ENCODE results near the gene PPM1M.
A peak's percentile ranks its signal among the peaks of the same experiment; 100 is the strongest.

Gene PPM1M

DNA sequence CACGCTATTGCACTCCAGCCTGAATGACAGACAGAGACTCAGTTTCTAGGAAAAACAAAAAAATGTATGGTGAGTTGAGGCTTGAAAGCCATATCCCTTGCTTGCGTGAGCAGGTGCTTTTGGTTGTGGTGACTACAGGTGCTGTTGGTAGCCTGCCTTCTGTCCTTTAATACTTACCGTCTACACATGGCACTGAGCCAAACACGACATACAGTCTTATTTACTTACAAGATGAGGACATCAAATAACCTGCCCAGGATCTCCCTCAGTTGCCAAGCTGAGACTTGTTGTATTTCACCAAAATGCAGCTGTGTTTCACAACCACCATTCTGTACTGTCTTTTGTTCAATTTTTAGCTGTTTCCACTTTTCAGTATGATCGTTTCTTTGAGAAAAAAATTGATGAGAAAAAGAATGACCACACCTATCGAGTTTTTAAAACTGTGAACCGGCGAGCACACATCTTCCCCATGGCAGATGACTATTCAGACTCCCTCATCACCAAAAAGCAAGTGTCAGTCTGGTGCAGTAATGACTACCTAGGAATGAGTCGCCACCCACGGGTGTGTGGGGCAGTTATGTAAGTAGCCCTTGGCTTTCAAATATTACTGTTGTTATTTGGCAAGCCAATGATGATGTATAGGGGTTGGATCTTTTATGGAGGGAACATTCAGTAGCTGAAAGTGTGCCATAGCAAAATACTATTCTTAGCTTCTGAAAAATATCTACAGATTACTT lies 41.1 kb upstream of the PPM1M start:
- H3K27ac ChIP-seq (ENCODE audit: low read length) = no peak overlapping the region
- H3K36me3 ChIP-seq (ENCODE audit: control insufficient read depth in 1 of 2, insufficient read depth in 2 of 2, low read length in 2 of 2) = peaks cover 64 to 67% of the 10 kb centered on the region in 2 donors
- H3K4me1 ChIP-seq (ENCODE audit: control insufficient read depth in 1 of 2, insufficient read depth in 2 of 2, low read length in 2 of 2) = peaks cover 0 to 8% of the 10 kb centered on the region in 2 donors
- H3K9me3 ChIP-seq (ENCODE audit: control insufficient read depth in 1 of 2, low read length in 2 of 2) = no peaks in the 10 kb centered on the region
- no peaks in the 10 kb centered on the region for H3K27me3 ChIP-seq (ENCODE audit: low read depth, low read length)
- H3K4me3 ChIP-seq (ENCODE audit: low read depth in 1 of 2, low read length in 2 of 2) = no peak overlapping the region

GRCh38 chr3:52205727-52206372 lies 39.7 kb upstream of the PPM1M start:
- Histone ChIP-seq H3K36me3 (ENCODE audit: control insufficient read depth in 1 of 2, insufficient read depth in 2 of 2, low read length in 2 of 2) (peaks cover 73 to 80% of the 10 kb centered on the region in 2 donors), H3K27me3 (ENCODE audit: low read depth, low read length) (no peaks in the 10 kb centered on the region), H3K27ac (ENCODE audit: low read length) (no peak overlapping the region), H3K4me1 (ENCODE audit: control insufficient read depth in 1 of 2, insufficient read depth in 2 of 2, low read length in 2 of 2) (peaks cover 0 to 4% of the 10 kb centered on the region in 2 donors), H3K9me3 (ENCODE audit: control insufficient read depth in 1 of 2, low read length in 2 of 2) (no peaks in the 10 kb centered on the region), H3K4me3 (ENCODE audit: low read depth in 1 of 2, low read length in 2 of 2) (no peak overlapping the region)

DNA sequence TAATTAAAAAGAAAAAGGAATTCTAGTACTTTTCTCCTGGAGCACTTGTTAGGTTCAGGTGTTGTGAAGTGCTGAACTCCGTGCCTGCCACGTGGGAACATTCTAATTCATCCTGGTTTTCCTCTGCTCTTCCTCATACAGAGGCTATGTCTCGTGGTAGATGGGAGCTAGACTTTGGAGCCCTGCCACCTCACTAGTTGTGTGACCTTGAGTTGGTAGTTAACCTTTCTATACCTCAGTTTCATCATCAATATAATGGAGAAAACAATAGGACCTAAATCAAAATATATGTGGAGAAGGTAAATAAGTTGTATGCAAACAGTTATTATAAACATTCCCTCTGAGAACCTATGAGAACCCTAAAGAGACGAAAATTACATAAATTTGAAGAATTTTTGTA lies 37.0 kb upstream of the PPM1M start:
- Histone ChIP-seq H3K36me3 (ENCODE audit: control insufficient read depth in 1 of 2, insufficient read depth in 2 of 2, low read length in 2 of 2) (peaks cover 76 to 91% of the 10 kb centered on the region in 2 donors), H3K9me3 (ENCODE audit: control insufficient read depth in 1 of 2, low read length in 2 of 2) (no peaks in the 10 kb centered on the region), H3K4me3 (ENCODE audit: low read depth in 1 of 2, low read length in 2 of 2) (no peak overlapping the region), H3K27ac (ENCODE audit: low read length) (no peak overlapping the region), H3K4me1 (ENCODE audit: control insufficient read depth in 1 of 2, insufficient read depth in 2 of 2, low read length in 2 of 2) (no peaks in the 10 kb centered on the region), H3K27me3 (ENCODE audit: low read depth, low read length) (no peaks in the 10 kb centered on the region)

DNA sequence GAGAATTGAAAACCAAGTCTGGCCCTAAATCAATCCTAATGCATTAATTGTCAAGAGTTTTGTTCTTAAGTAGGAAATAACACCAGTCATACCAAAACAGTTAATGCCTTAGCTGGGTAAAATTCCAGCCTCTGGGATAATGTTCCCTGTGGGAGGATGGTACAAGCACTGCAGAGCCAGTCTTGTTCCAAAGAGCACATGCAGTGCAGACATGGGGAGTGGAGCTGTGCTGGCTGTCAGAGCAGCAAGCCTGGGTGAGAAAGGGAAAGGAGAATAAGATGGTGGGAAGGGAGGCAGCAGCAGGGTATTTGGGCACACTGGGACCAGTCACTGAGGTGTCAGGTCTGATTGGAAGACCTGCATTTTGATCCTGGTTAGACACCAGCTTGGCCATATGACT lies 35.5 kb upstream of the PPM1M start:
- Histone ChIP-seq H3K36me3 (ENCODE audit: control insufficient read depth in 1 of 2, insufficient read depth in 2 of 2, low read length in 2 of 2) (peaks cover 77 to 93% of the 10 kb centered on the region in 2 donors), H3K27me3 (ENCODE audit: low read depth, low read length) (no peaks in the 10 kb centered on the region), H3K9me3 (ENCODE audit: control insufficient read depth in 1 of 2, low read length in 2 of 2) (no peaks in the 10 kb centered on the region), H3K4me1 (ENCODE audit: control insufficient read depth in 1 of 2, insufficient read depth in 2 of 2, low read length in 2 of 2) (no peaks in the 10 kb centered on the region), H3K27ac (ENCODE audit: low read length) (no peak overlapping the region), H3K4me3 (ENCODE audit: low read depth in 1 of 2, low read length in 2 of 2) (no peak overlapping the region)

GRCh38 chr3:52210550-52211046 lies 35.0 kb upstream of the PPM1M start:
- H3K4me1 ChIP-seq (ENCODE audit: control insufficient read depth in 1 of 2, insufficient read depth in 2 of 2, low read length in 2 of 2) = no peaks in the 10 kb centered on the region
- no peak overlapping the region for H3K27ac ChIP-seq (ENCODE audit: low read length)
- H3K9me3 ChIP-seq (ENCODE audit: control insufficient read depth in 1 of 2, low read length in 2 of 2) = no peaks in the 10 kb centered on the region
- H3K36me3 ChIP-seq (ENCODE audit: control insufficient read depth in 1 of 2, insufficient read depth in 2 of 2, low read length in 2 of 2) = peaks cover 77 to 93% of the 10 kb centered on the region in 2 donors
- no peak overlapping the region for H3K4me3 ChIP-seq (ENCODE audit: low read depth in 1 of 2, low read length in 2 of 2)
- no peaks in the 10 kb centered on the region for H3K27me3 ChIP-seq (ENCODE audit: low read depth, low read length)

GRCh38 chr3:52211268-52211891 lies 34.2 kb upstream of the PPM1M start:
- Histone ChIP-seq H3K27me3 (ENCODE audit: low read depth, low read length) (no peaks in the 10 kb centered on the region), H3K27ac (ENCODE audit: low read length) (no peak overlapping the region), H3K4me1 (ENCODE audit: control insufficient read depth in 1 of 2, insufficient read depth in 2 of 2, low read length in 2 of 2) (peaks cover under 1 to 2% of the 10 kb centered on the region in 2 donors), H3K9me3 (ENCODE audit: control insufficient read depth in 1 of 2, low read length in 2 of 2) (no peaks in the 10 kb centered on the region), H3K4me3 (ENCODE audit: low read depth in 1 of 2, low read length in 2 of 2) (no peak overlapping the region), H3K36me3 (ENCODE audit: control insufficient read depth in 1 of 2, insufficient read depth in 2 of 2, low read length in 2 of 2) (peaks cover 71 to 88% of the 10 kb centered on the region in 2 donors)

DNA sequence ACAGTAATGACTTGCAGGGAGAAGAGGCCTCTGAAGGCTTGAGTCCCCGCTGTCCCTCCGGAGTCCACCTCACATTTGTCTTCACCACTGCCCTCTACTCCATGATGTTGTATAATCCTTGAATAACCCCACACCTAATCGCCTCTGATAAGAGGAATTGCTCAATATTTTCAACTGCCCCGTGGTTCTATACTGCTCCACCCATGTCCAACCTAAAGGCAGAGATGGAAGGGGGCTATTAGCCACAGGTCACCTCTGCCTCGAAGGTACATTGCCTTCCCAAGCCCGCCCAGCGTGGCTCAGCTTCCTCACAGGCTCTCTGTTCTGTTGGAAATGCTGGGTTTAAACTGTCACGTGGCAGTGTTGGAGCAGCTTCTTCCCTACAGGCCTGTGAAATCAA lies 32.6 kb upstream of the PPM1M start:
- H3K9me3 ChIP-seq (ENCODE audit: control insufficient read depth in 1 of 2, low read length in 2 of 2) = no peaks in the 10 kb centered on the region
- H3K4me3 ChIP-seq (ENCODE audit: low read depth in 1 of 2, low read length in 2 of 2) = no peak overlapping the region
- H3K4me1 ChIP-seq (ENCODE audit: control insufficient read depth in 1 of 2, insufficient read depth in 2 of 2, low read length in 2 of 2) = peaks cover 9 to 17% of the 10 kb centered on the region in 2 donors
- no peaks in the 10 kb centered on the region for H3K27me3 ChIP-seq (ENCODE audit: low read depth, low read length)
- H3K36me3 ChIP-seq (ENCODE audit: control insufficient read depth in 1 of 2, insufficient read depth in 2 of 2, low read length in 2 of 2) = peaks cover 62 to 76% of the 10 kb centered on the region in 2 donors
- no peak overlapping the region for H3K27ac ChIP-seq (ENCODE audit: low read length)

DNA sequence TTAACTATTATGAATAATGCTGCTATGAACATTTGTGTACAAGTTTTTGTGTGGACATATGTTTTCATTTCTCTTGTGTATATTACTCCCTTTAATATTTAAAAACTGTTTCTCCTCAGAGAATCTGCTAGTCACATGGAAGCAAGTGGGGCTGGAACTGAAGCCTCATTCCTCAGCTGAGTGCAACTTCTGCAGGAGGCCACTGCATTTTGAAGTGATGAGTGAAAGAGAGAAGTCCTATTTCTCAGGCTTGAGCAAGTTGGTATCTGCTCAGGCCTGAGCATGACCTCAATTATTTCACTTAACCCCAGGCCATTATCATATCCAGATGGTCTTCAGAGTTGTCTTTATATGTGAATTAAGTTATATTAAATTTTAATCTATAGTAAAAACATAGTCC lies 31.7 kb upstream of the PPM1M start:
- H3K27ac ChIP-seq (ENCODE audit: low read length) = no peak overlapping the region
- no peaks in the 10 kb centered on the region for H3K9me3 ChIP-seq (ENCODE audit: control insufficient read depth in 1 of 2, low read length in 2 of 2)
- peaks cover 9 to 20% of the 10 kb centered on the region in 2 donors for H3K4me1 ChIP-seq (ENCODE audit: control insufficient read depth in 1 of 2, insufficient read depth in 2 of 2, low read length in 2 of 2)
- H3K36me3 ChIP-seq (ENCODE audit: control insufficient read depth in 1 of 2, insufficient read depth in 2 of 2, low read length in 2 of 2) = peaks cover 53 to 67% of the 10 kb centered on the region in 2 donors
- no peak overlapping the region for H3K4me3 ChIP-seq (ENCODE audit: low read depth in 1 of 2, low read length in 2 of 2)
- no peaks in the 10 kb centered on the region for H3K27me3 ChIP-seq (ENCODE audit: low read depth, low read length)

DNA sequence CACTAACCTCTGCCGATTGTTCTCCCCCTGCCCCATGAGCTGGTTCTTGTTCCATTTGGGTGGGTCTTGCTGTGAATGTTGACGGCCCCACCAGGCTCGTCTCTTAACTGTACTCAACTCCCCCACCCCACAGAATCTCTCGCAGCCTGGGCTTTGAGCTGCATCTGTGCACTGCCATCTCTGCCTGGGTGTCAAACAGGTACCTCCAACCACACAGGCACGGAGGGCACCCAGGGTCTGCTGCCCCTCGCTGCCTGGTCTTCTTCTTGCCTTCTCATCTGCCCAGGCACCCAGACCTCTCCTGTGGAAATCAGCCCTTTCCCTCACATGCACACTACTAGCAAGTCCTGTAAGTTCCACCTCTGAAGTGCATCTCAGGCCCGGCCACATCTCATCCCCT lies 30.2 kb upstream of the PPM1M start:
- Histone ChIP-seq H3K27me3 (ENCODE audit: low read depth, low read length) (no peaks in the 10 kb centered on the region), H3K27ac (ENCODE audit: low read length) (no peak overlapping the region), H3K4me3 (ENCODE audit: low read depth in 1 of 2, low read length in 2 of 2) (no peak overlapping the region), H3K9me3 (ENCODE audit: control insufficient read depth in 1 of 2, low read length in 2 of 2) (no peaks in the 10 kb centered on the region), H3K36me3 (ENCODE audit: control insufficient read depth in 1 of 2, insufficient read depth in 2 of 2, low read length in 2 of 2) (peaks cover 40 to 53% of the 10 kb centered on the region in 2 donors), H3K4me1 (ENCODE audit: control insufficient read depth in 1 of 2, insufficient read depth in 2 of 2, low read length in 2 of 2) (peaks cover 9 to 20% of the 10 kb centered on the region in 2 donors)

DNA sequence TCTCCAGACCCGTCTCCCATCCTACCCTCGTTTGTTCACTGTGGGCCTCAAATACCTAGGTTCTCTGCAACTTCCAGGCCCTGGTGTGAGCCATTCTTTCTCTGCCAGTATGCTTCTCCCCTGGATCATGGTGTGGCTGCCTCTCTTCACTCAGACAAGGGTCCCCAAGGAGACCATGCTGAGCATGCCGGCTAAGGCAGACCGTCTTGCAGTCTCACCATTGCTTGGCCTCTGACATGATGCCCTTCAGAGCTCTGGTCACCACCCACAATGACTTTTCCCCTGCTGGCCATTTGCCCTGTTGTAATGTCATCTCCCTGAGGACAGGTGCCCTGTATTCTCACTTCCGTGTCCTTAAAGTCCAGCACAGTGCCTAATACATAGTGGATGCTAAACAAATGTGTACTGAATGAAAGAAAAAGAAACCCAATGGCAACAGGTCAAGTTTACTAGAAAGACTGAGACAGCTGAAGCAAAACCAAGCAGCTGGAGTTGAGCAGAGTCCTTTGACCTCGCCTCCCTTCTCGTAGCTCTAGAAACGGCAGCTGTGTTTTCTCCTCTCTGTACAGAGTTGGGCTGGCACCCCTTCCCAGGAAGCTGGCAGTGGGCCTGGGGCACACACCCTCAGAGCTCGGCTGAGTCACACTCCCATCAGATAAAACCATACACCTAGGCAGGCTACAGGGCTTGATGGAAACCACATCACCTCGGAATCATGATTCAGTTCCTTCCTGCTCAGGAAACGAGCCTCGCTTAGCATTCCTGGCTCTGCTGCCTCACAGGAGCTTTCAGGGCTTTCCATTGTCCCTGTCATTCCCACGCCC lies 28.8 kb upstream of the PPM1M start:
- H3K9me3 ChIP-seq (ENCODE audit: control insufficient read depth in 1 of 2, low read length in 2 of 2) = no peaks in the 10 kb centered on the region
- peaks cover 9 to 26% of the 10 kb centered on the region in 2 donors for H3K4me1 ChIP-seq (ENCODE audit: control insufficient read depth in 1 of 2, insufficient read depth in 2 of 2, low read length in 2 of 2)
- no peak overlapping the region for H3K4me3 ChIP-seq (ENCODE audit: low read depth in 1 of 2, low read length in 2 of 2)
- no peaks in the 10 kb centered on the region for H3K27me3 ChIP-seq (ENCODE audit: low read depth, low read length)
- peaks cover 29 to 38% of the 10 kb centered on the region in 2 donors for H3K36me3 ChIP-seq (ENCODE audit: control insufficient read depth in 1 of 2, insufficient read depth in 2 of 2, low read length in 2 of 2)
- H3K27ac ChIP-seq (ENCODE audit: low read length) = peak overlapping the region; percentile 87

DNA sequence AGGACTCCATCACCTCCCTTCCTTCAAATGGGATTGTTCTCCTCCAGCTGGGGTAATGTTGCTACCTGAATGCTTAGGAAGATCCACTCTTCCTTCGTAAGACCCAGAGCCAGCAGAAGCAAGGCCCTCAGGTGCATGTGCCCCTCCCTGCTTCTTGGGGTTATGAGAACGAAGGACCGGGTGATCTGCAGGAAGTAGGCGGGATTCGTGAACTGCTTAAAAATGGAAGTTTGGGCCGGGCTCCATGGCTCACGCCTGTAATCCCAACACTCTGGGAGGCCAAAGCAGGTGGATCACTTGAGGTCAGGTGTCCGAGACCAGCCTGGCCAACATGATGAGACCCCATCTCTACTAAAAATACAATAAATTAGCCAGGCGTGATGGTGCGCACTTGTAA lies 28.2 kb upstream of the PPM1M start:
- H3K36me3 ChIP-seq (ENCODE audit: control insufficient read depth in 1 of 2, insufficient read depth in 2 of 2, low read length in 2 of 2) = peaks cover 24 to 32% of the 10 kb centered on the region in 2 donors
- peaks cover 9 to 26% of the 10 kb centered on the region in 2 donors for H3K4me1 ChIP-seq (ENCODE audit: control insufficient read depth in 1 of 2, insufficient read depth in 2 of 2, low read length in 2 of 2)
- peak overlapping the region; percentile 87 for H3K27ac ChIP-seq (ENCODE audit: low read length)
- H3K4me3 ChIP-seq (ENCODE audit: low read depth in 1 of 2, low read length in 2 of 2) = no peak overlapping the region
- H3K9me3 ChIP-seq (ENCODE audit: control insufficient read depth in 1 of 2, low read length in 2 of 2) = no peaks in the 10 kb centered on the region
- no peaks in the 10 kb centered on the region for H3K27me3 ChIP-seq (ENCODE audit: low read depth, low read length)

Measured in muscle layer of duodenum (tissue), 2 donors.